Measurements from ENCODE around the gene COX20. TPM values are rescaled to one million over a fixed set of nuclear protein-coding genes. Genes with fewer than 3 reads are reported as not detected.
"Not testable (repeated sequence)": the region's sequence is repeated elsewhere in the genome, so short reads cannot be mapped to it uniquely, and the experiment has no call there.

Gene COX20
- polyA plus RNA-seq, 1 donor from 2014 or later, result 36.9 TPM

DNA sequence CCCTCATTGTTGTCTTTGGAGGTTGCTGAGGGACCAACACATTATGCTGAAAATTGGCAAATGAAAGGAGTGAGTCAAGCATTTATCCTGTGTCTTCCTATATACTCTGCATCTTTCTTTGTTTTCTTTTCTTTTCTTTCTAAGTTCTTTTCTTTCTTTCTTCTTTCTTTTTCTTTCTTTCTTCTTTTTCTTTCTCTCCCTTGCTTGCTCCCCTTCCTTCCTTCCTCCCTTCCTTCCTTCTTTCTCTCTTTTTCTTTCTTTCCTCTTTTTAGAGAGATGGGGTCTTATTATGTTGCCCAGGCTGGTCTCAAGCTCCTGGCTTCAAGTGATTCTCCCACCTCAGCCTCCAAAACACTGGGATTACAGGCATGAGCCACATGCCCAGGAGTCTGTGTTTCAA lies 28.3 kb upstream of the COX20 start:
- Mint-ChIP-seq H3K27ac (no peak overlapping the region), H3K4me3 (no peak overlapping the region)

DNA sequence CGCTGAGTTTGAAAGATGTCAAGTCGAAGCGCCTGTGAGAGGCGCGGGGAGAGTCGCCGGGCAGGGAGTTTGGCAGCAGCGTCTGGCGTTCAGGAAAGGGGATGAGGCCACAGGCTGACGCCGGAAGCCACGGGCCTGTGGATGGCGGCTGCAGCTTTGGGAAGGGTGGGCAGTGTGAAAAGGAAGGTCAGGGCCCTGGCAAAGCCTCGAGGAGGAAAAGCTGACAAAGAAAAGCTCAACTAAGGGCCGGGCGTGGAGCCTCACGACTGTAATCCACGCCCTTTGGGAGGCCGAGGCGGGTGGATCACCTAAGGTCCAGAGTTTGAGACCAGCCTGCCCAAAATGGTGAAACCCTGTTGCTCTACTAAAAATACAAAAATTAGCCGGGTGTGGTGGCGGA lies 25.2 kb upstream of the COX20 start:
- Mint-ChIP-seq H3K9me3 (no peaks in the 10 kb centered on the region), H3K27ac (peak overlapping the region in 1 of 3 donors; percentile 63), H3K4me1 (peaks cover 0 to 13% (median 9%) of the 10 kb centered on the region in 3 donors), H3K27me3 (peaks cover 4% of the 10 kb centered on the region), H3K4me3 (no peak overlapping the region), H3K36me3 (no peaks in the 10 kb centered on the region)

More for the DNA sequence above, 28.3 kb upstream of the COX20 start:
- H3K27me3 Mint-ChIP-seq, result peaks cover 6% of the 10 kb centered on the region
- H3K9me3 Mint-ChIP-seq, result no peaks in the 10 kb centered on the region
- no peaks in the 10 kb centered on the region for H3K36me3 Mint-ChIP-seq
- H3K4me1 Mint-ChIP-seq, result peaks cover 0 to 6% (median 0%) of the 10 kb centered on the region in 3 donors

- H3K4me3 Mint-ChIP-seq, result peak overlapping the region in 2 of 4 donors; percentile 60 to 74
- H3K9me3 Mint-ChIP-seq, result no peaks in the 10 kb centered on the region
- H3K27ac Mint-ChIP-seq, result peak overlapping the region in 1 of 3 donors; percentile 13
- H3K36me3 Mint-ChIP-seq, result no peaks in the 10 kb centered on the region
- H3K4me1 Mint-ChIP-seq, result peaks cover 8 to 26% (median 19%) of the 10 kb centered on the region in 3 donors
- peaks cover 4% of the 10 kb centered on the region for H3K27me3 Mint-ChIP-seq
Measured at GRCh38 chr1:244813327-244813726, 22.1 kb upstream of the COX20 start.

DNA sequence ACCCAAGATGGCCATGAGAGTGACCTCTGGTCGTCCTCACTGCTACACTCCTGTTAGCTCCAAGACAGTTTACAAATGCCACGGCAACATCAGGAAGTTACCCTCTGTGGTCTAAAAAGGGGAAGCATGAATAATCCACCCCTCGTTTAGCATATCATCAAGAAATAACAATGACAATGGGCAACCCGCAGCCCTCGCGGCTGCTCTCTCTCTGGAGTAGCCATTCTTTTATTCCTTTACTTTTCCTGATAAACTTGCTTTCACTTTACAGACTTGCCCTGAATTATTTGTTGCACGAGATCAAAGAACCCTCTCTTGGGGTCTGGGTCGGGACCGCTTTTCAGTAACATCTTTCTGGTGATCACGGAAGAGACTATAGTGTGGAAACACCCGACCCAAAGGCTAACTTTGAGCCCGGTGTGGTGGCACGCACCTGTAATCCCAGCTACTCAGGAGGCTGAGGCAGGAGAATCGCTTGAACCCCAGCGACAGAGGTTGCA lies 19.8 kb upstream of the COX20 start:
- H3K4me3 Mint-ChIP-seq, result peak overlapping the region; percentile 75 to 97 (median 92)
- peak overlapping the region; percentile 26 to 97 (median 93) for H3K27ac Mint-ChIP-seq
- no peaks in the 10 kb centered on the region for H3K27me3 Mint-ChIP-seq
- H3K4me1 Mint-ChIP-seq, result peaks cover 8 to 26% (median 19%) of the 10 kb centered on the region in 3 donors
- no peaks in the 10 kb centered on the region for H3K9me3 Mint-ChIP-seq
- H3K36me3 Mint-ChIP-seq, result no peaks in the 10 kb centered on the region

DNA sequence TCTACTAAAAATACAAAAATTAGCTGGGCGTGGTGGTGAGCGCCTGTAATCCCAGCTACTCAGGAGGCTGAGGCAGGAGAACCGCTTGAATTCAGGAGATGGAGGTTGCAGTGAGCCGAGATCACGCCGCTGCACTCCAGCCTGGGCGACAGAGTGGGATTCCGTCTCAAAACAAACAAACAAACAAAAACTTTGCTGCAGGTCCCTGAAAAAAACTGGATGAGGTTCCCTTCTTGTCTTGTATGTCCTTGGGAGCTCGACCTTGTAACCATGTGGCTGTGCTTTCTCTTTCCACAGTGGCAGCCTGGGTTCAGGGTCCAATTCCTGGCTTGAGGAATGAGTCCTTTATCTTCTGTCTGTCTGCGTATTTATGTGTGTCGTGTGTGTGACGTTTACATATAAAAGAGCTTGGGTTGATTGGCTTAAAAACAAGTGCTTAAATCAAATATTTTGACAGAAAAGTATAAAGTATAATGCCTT lies 18.0 kb upstream of the COX20 start:
- H3K27me3 Mint-ChIP-seq, result no peaks in the 10 kb centered on the region
- no peak overlapping the region for H3K27ac Mint-ChIP-seq
- H3K4me3 Mint-ChIP-seq, result peak overlapping the region in 1 of 4 donors; percentile 24
- peaks cover 8 to 21% (median 19%) of the 10 kb centered on the region in 3 donors for H3K4me1 Mint-ChIP-seq
- H3K36me3 Mint-ChIP-seq, result no peaks in the 10 kb centered on the region
- no peaks in the 10 kb centered on the region for H3K9me3 Mint-ChIP-seq

DNA sequence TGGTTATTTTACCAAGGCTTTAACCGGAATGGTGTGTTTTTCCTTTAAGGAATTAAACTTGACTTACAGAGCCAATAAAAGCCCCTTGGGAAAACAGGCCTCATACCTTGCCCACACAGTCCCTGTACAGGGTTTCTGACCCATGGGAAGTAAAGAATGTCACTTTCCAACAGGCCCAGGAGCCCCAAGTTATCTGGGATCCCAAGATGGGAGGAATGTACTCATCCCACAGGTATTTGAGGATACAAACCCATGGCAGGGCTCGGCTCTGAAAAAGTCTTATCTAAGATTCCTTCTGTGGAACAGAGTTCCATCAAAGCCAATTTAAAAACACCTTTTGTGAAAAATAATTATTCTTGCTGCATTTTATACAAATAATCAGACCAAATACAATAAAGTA lies 15.3 kb upstream of the COX20 start:
- H3K27me3 Mint-ChIP-seq, result peaks cover 2% of the 10 kb centered on the region
- H3K4me3 Mint-ChIP-seq, result no peak overlapping the region
- H3K4me1 Mint-ChIP-seq, result peaks cover 8 to 13% (median 10%) of the 10 kb centered on the region in 3 donors
- no peaks in the 10 kb centered on the region for H3K9me3 Mint-ChIP-seq
- H3K36me3 Mint-ChIP-seq, result no peaks in the 10 kb centered on the region
- H3K27ac Mint-ChIP-seq, result no peak overlapping the region

DNA sequence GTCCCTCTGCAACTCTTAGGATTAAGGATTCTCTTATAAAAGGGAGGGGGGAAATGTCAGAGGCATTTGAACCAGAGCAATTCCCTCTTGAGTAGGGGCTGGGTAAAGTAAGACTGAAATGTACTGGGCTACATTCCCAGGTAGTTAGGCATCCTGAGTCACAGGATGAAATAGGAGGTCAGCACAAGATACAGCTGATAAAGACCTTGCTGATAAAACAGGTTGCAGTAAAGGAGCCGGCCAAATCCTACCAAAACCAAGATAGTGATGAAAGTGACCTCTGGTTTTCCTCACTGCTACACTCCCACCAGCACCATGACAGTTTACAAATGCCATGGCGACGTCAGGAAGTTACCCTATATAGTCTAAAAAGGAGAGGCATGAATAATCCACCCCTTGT lies 14.3 kb upstream of the COX20 start:
- H3K27me3 Mint-ChIP-seq, result peaks cover 2% of the 10 kb centered on the region
- no peaks in the 10 kb centered on the region for H3K9me3 Mint-ChIP-seq
- no peak overlapping the region for H3K27ac Mint-ChIP-seq
- H3K4me1 Mint-ChIP-seq, result peaks cover 4 to 13% (median 6%) of the 10 kb centered on the region in 3 donors
- H3K4me3 Mint-ChIP-seq, result no peak overlapping the region
- no peaks in the 10 kb centered on the region for H3K36me3 Mint-ChIP-seq

- Mint-ChIP-seq H3K4me1 (peaks cover 0 to 6% (median 2%) of the 10 kb centered on the region in 3 donors), H3K4me3 (no peak overlapping the region), H3K9me3 (no peaks in the 10 kb centered on the region), H3K27ac (no peak overlapping the region), H3K27me3 (peaks cover 2% of the 10 kb centered on the region), H3K36me3 (peaks cover 3% of the 10 kb centered on the region)
Measured at GRCh38 chr1:244822878-244823277, 12.6 kb upstream of the COX20 start.

GRCh38 chr1:244826712-244827111 lies 8.7 kb upstream of the COX20 start:
- Mint-ChIP-seq H3K4me3 (no peak overlapping the region), H3K27me3 (peaks cover 2% of the 10 kb centered on the region), H3K9me3 (no peaks in the 10 kb centered on the region), H3K36me3 (peaks cover 5% of the 10 kb centered on the region), H3K27ac (no peak overlapping the region), H3K4me1 (peaks cover 0 to 6% (median 2%) of the 10 kb centered on the region in 3 donors)

GRCh38 chr1:244830639-244831038 lies 4.8 kb upstream of the COX20 start:
- Mint-ChIP-seq H3K27me3 (no peaks in the 10 kb centered on the region), H3K9me3 (no peaks in the 10 kb centered on the region), H3K36me3 (peaks cover 5% of the 10 kb centered on the region), H3K27ac (no peak overlapping the region), H3K4me1 (peaks cover 5 to 16% (median 7%) of the 10 kb centered on the region in 3 donors), H3K4me3 (peak overlapping the region in 1 of 4 donors; percentile 19)

GRCh38 chr1:244833260-244833659 lies 2.2 kb upstream of the COX20 start:
- H3K36me3 Mint-ChIP-seq, H3K27me3 Mint-ChIP-seq, H3K9me3 Mint-ChIP-seq: not testable (repeated sequence)
- H3K4me1 Mint-ChIP-seq, result peaks cover 20 to 30% (median 27%) of the 10 kb centered on the region in 3 donors
- peak overlapping the region; percentile 96 to 99 (median 99) for H3K27ac Mint-ChIP-seq
- peak overlapping the region; percentile 95 to 100 (median 98) for H3K4me3 Mint-ChIP-seq

- Mint-ChIP-seq H3K9me3 (no peaks in the 10 kb centered on the region), H3K4me1 (peaks cover 20 to 33% (median 31%) of the 10 kb centered on the region in 3 donors), H3K27ac (peak overlapping the region; percentile 96 to 99 (median 99)), H3K27me3 (no peaks in the 10 kb centered on the region), H3K36me3 (peaks cover 6% of the 10 kb centered on the region), H3K4me3 (peak overlapping the region; percentile 95 to 100 (median 98))
Measured at GRCh38 chr1:244833734-244834542, 1.5 kb upstream of the COX20 start.

DNA sequence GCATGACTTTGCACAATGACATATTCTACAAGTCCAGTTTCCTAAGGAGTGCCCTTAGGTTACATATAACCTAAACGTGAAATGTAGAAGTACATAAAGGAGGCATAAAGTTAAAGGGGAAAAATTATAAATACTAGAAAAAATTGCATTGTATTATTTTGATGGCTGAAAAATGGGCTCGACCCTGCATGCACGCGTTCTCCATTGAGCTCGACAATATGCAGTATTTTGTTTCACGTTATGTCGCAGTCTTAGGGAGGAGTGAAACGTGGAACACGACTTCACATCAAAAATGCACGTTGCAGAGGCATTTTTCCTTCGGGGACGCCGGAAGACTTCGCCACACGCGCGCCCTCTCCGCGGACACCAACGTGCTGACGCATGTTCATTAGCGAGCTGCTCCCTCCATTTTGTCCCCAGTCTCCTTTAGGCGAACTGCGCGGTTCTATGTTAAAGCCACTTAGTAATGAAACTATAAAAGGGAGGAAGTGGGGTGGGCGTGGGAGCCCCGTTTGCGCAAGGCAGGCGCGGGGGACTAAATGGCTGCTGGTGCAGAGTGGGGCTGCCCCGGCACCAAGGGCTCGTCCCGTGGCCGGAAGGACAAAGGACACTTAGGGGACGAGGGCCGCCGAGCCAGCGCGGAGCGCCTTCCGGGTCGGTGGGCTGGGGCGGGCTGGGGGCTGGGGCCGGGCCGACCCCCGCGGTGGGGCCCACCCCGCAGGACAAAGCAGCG lies 749 bp upstream of the COX20 start:
- Mint-ChIP-seq H3K27ac (peak overlapping the region; percentile 96 to 100 (median 99)), H3K27me3 (no peaks in the 10 kb centered on the region), H3K4me3 (peak overlapping the region; percentile 95 to 100 (median 98))

DNA sequence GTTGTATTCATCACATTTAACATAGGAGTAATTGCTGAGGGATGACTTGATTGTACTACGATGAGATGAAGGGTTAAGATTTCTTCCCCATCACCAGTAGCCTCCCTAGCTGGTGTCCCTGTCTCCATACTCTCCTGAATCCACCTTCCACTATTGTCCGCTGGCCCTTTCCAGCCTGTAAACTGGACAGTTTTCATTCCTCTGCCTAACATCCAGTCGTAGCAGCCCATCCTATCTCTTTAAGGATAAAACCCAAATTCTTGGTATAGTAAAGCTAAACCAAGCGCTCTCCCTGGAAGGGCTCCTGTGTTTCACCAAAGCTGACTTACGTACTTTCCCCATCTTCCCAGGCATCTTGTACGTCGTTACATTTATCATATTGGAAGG lies 670 bp downstream of the COX20 start:
- peak overlapping the region; percentile 95 to 100 (median 98) for H3K4me3 Mint-ChIP-seq
- H3K27me3 Mint-ChIP-seq, result no peaks in the 10 kb centered on the region
- H3K36me3 Mint-ChIP-seq, result peaks cover 5% of the 10 kb centered on the region
- peaks cover 26 to 46% (median 44%) of the 10 kb centered on the region in 3 donors for H3K4me1 Mint-ChIP-seq
- H3K9me3 Mint-ChIP-seq, result no peaks in the 10 kb centered on the region
- H3K27ac Mint-ChIP-seq, result peak overlapping the region; percentile 92 to 99 (median 96)

More for the DNA sequence above, 749 bp upstream of the COX20 start:
- H3K4me1 Mint-ChIP-seq, result peaks cover 20 to 37% (median 33%) of the 10 kb centered on the region in 3 donors
- H3K9me3 Mint-ChIP-seq, result no peaks in the 10 kb centered on the region
- peaks cover 5% of the 10 kb centered on the region for H3K36me3 Mint-ChIP-seq

DNA sequence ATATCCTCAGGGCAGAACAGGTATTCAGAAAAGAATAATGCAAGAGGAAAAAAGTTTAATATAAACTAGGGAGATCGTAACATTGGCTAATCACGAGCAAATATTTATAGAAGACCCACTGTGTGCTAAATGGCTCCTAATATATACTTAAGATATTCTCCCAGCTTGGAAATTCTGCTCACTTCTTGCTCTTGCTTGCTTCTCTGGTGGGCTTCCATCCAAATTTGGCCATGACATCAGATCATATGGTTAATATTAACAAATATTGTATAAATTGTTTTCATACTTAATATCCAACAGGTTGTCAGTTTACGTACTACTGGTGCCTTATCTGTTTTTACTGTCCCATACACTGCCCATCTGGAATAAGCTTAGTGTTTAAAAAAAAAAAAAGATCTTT lies 1.1 kb downstream of the COX20 start:
- peaks cover 5% of the 10 kb centered on the region for H3K36me3 Mint-ChIP-seq
- peak overlapping the region; percentile 95 to 100 (median 98) for H3K4me3 Mint-ChIP-seq
- H3K4me1 Mint-ChIP-seq, result peaks cover 26 to 47% (median 44%) of the 10 kb centered on the region in 3 donors

More for the DNA sequence above, 1.1 kb downstream of the COX20 start:
- H3K9me3 Mint-ChIP-seq, result no peaks in the 10 kb centered on the region
- no peaks in the 10 kb centered on the region for H3K27me3 Mint-ChIP-seq
- H3K27ac Mint-ChIP-seq, result peak overlapping the region; percentile 92 to 99 (median 96)
